ENCODE measurements around the gene COX6A2. TPM values are rescaled to one million over a fixed set of nuclear protein-coding genes. Genes with fewer than 3 reads are reported as not detected.

COX6A2 gene
- total RNA-seq, 1 experiment from 2014 or later, result not detected

DNA sequence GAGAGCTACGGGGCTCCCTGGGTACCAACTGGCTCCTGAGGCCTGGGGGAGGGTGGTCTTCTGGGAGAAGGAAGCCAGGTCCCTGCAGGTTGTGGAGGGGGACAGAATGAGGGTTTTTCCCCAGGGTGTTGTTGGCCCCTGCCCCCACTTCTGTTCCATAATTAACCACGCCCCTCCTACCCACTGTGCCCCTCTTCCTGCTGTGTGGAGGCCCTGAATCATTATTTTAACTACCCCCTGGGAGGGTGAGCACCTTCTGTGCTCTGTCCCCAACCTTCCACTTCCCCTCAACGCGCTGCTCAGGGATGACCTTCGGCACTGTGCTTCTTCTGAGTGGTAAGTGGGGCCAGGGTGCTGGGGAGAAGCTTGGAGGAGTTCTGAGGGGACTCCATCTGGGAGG, 35.1 kb downstream of the COX6A2 start, which contains the start of gene ITGAD:
ITGAD (plus strand) TSS at position 280 of the 400 bp plus-strand sequence; CDS start at position 306, 26 bp downstream.
- no peak for DNase-seq
- Histone ChIP-seq H3K36me3 (no peaks in the 10 kb centered on the region), H3K4me1 (no peaks in the 10 kb centered on the region), H3K27ac (no peak within 1 kb of the TSS), H3K9me3 (replicated peaks) (no peaks in the 10 kb centered on the region), H3K4me3 (no peak within 1 kb of the TSS), H3K27me3 (no peaks in the 10 kb centered on the region; the same call in 1 of the 2 replicates)

GRCh38 chr16:31390504-31391041, 37.6 kb downstream of the COX6A2 start:
- Histone ChIP-seq H3K9me3 (replicated peaks) (no peaks in the 10 kb centered on the region), H3K27ac (no peak overlapping the region), H3K36me3 (no peaks in the 10 kb centered on the region), H3K4me3 (no peak overlapping the region), H3K27me3 (no peaks in the 10 kb centered on the region; the same call in 1 of the 2 replicates), H3K4me1 (no peaks in the 10 kb centered on the region)
- no peak for DNase-seq

DNA sequence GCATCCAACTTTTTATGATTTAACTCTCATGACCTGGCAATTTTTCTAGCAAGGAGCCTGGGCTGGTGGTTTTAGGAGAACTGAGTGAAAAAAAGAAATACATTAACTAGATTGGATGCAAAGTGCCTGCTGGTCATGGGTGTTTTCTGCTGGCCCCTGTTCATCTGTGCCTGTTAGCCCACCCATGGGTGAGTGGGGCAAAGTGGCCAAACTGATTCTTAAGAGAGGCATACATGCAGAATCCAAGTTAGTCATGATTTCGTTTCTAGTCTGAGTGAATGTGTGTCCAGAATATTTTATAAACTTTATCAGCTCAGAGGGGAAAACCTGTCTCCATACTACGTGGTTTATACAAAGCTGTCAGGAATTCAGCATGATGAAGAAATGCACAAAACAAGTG, 39.6 kb downstream of the COX6A2 start:
- H3K4me1 ChIP-seq, result no peaks in the 10 kb centered on the region
- DNase-seq, result no peak
- no peaks in the 10 kb centered on the region for H3K36me3 ChIP-seq
- no peak overlapping the region for H3K4me3 ChIP-seq
- H3K27me3 ChIP-seq, result no peaks in the 10 kb centered on the region; the same call in 1 of the 2 replicates
- no peaks in the 10 kb centered on the region for H3K9me3 ChIP-seq (replicated peaks)
- H3K27ac ChIP-seq, result no peak overlapping the region

GRCh38 chr16:31386157-31386984, 41.8 kb downstream of the COX6A2 start:
- no peaks in the 10 kb centered on the region for H3K4me1 ChIP-seq
- no peak overlapping the region for H3K27ac ChIP-seq
- no peak for DNase-seq
- no peaks in the 10 kb centered on the region for H3K36me3 ChIP-seq
- no peaks in the 10 kb centered on the region for H3K9me3 ChIP-seq (replicated peaks)
- no peaks in the 10 kb centered on the region for H3K27me3 ChIP-seq
- no peak overlapping the region for H3K4me3 ChIP-seq

DNA sequence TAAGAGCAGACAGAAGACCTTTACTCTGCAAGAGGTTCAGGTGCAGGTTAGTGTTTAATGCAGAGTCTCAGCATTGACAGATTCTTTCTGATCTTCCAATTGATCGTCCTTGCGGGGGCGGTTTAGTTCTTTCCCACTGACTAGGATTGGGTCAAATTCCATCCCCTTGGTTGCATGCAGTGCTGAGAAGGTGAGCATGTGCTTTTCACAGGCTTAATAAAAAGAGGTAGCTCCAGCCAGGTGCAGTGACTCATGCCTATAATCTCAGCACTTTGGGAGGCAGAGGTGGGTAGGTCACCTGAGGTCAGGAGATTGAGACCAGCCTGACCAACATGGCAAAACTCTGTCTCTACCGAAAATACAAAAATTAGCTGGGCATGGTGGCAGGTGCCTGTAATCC, 42.5 kb downstream of the COX6A2 start:
- Histone ChIP-seq H3K27ac (no peak overlapping the region), H3K36me3 (no peaks in the 10 kb centered on the region)
- DNase-seq, result no peak

DNA sequence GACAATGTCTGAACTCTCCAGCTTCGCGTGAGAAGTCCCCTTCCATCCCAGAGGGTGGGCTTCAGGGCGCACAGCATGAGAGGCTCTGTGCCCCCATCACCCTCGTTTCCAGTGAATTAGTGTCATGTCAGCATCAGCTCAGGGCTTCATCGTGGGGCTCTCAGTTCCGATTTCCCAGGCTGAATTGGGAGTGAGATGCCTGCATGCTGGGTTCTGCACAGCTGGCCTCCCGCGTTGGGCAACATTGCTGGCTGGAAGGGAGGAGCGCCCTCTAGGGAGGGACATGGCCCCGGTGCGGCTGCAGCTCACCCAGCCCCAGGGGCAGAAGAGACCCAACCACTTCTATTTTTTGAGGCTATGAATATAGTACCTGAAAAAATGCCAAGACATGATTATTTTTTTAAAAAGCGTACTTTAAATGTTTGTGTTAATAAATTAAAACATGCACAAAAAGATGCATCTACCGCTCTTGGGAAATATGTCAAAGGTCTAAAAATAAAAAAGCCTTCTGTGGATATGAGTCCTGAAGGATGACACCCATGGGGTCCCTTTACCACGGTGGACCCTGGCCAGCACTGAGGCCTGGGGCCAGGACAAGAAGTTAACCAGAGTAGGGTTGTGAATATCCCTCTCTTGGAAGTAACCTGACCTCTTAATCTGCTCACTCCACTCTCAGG, 45.5 kb downstream of the COX6A2 start:
- DNase-seq, result peak; percentile 62 to 75
- no peak overlapping the region for H3K27ac ChIP-seq
- H3K4me3 ChIP-seq, result no peak overlapping the region
- H3K27me3 ChIP-seq, result no peaks in the 10 kb centered on the region
- H3K4me1 ChIP-seq, result no peaks in the 10 kb centered on the region
- no peaks in the 10 kb centered on the region for H3K36me3 ChIP-seq
- H3K9me3 ChIP-seq (replicated peaks), result no peaks in the 10 kb centered on the region

More for the DNA sequence above, 42.5 kb downstream of the COX6A2 start:
- Histone ChIP-seq H3K4me1 (no peaks in the 10 kb centered on the region), H3K4me3 (no peak overlapping the region), H3K9me3 (replicated peaks) (no peaks in the 10 kb centered on the region), H3K27me3 (no peaks in the 10 kb centered on the region)

- Histone ChIP-seq H3K9me3 (replicated peaks) (no peaks in the 10 kb centered on the region), H3K4me1 (no peaks in the 10 kb centered on the region), H3K27me3 (no peaks in the 10 kb centered on the region), H3K4me3 (no peak overlapping the region), H3K36me3 (no peaks in the 10 kb centered on the region), H3K27ac (no peak overlapping the region)
- DNase-seq, result no peak
Observed at GRCh38 chr16:31380201-31380600, 48.0 kb downstream of the COX6A2 start.

Other genes starting within 250 kb of the COX6A2 start
- gene FUS, start 248.2 kb downstream of the COX6A2 start, total RNA-seq (2014; rRNA removed; shearing (Covaris generic)), result 92.1 and 111 TPM in 2 replicates
- not detected in 2 replicates for gene PYCARD, start 225.6 kb downstream of the COX6A2 start, total RNA-seq (2014; rRNA removed; shearing (Covaris generic))
- 32.5 and 33.7 TPM in 2 replicates for gene TRIM72, start 214.2 kb downstream of the COX6A2 start, total RNA-seq (2014; rRNA removed; shearing (Covaris generic))
- not detected in 2 replicates for gene PYDC1, start 211.2 kb downstream of the COX6A2 start, total RNA-seq (2014; rRNA removed; shearing (Covaris generic))
- gene ITGAM, start 168.4 kb downstream of the COX6A2 start, total RNA-seq (2014; rRNA removed; shearing (Covaris generic)), result not detected in 2 replicates
- gene ITGAX, start 73.2 kb downstream of the COX6A2 start, total RNA-seq (2014; rRNA removed; shearing (Covaris generic)), result not detected in 2 replicates
- not detected in 2 replicates for gene ITGAD, start 35.0 kb downstream of the COX6A2 start, total RNA-seq (2014; rRNA removed; shearing (Covaris generic))
- gene ZNF843, start 14.4 kb upstream of the COX6A2 start, total RNA-seq (2014; rRNA removed; shearing (Covaris generic)), result 0.14 TPM in 1 of 2 replicates, not detected in the other
- gene ARMC5, start 31.1 kb upstream of the COX6A2 start, total RNA-seq (2014; rRNA removed; shearing (Covaris generic)), result 6.1 and 6.7 TPM in 2 replicates
- 12.9 and 13.1 TPM in 2 replicates for gene TGFB1I1, start 43.8 kb upstream of the COX6A2 start, total RNA-seq (2014; rRNA removed; shearing (Covaris generic))
- gene SLC5A2, start 54.8 kb upstream of the COX6A2 start, total RNA-seq (2014; rRNA removed; shearing (Covaris generic)), result 0.04 TPM in 1 of 2 replicates, not detected in the other
- 20.8 and 21.0 TPM in 2 replicates for gene RUSF1, start 80.0 kb upstream of the COX6A2 start, total RNA-seq (2014; rRNA removed; shearing (Covaris generic))
- not detected in 2 replicates for gene AHSP, start 99.5 kb upstream of the COX6A2 start, total RNA-seq (2014; rRNA removed; shearing (Covaris generic))

All from SJCRH30 (cell line).